OCI-M1 (cell line): Measurements from ENCODE around the gene SLC25A19.

Experiments used
- DNase-seq: peaks from one replicate; lab custom pipeline; 2025; lab: John Stamatoyannopoulos, UW

The SLC25A19 gene

GRCh38 chr17:75241502-75241901 is 47.7 kb downstream of the SLC25A19 start:
- DNase-seq = no peak

DNA sequence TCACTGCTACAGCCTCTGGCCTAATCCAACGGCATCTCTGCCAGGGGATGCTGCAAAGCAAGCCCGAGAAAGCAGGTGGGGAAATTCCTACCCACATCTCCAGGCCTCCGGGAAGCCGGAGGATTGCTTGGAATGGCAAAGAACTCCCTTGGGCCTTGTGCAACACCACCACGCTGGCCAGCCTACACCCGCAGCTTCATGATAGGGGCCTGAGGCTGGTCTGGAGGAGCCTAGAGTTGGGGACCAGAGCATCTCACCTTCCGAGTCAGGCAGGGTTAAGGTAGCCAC is 48.1 kb downstream of the SLC25A19 start:
- DNase-seq = no peak

- peak; percentile 36 for DNase-seq
These were observed 48.7 kb downstream of the SLC25A19 start for GRCh38 chr17:75240394-75241142.

GRCh38 chr17:75239778-75240393 is 49.3 kb downstream of the SLC25A19 start:
- no peak for DNase-seq

- DNase-seq = no peak
These were observed 50.0 kb downstream of the SLC25A19 start for GRCh38 chr17:75239214-75239613.

DNA sequence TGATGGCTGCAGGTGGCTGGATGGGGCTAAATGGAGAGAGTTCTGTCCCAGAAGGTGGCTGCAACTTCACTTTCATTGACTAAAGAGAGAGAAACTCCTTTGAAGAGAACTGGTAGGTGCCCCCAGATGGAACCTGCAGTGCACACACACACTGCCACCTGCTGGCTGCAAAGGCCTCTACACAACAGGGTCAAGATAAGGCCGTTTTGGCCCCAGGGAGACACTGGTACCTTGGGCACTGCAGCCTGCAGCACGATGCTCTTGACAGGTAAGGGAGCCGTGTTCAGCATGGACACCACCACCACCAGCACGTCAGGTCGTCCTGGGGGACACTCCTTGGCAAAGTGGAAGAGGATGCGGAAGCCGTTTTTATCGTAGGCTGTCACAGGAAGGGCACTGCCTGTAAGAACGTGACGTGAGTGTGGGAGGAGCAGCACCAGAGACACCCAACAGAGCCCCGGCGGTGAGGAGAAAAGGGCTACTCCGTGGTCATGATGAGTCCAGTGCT is 50.5 kb downstream of the SLC25A19 start:
- peak; percentile 68 for DNase-seq

DNA sequence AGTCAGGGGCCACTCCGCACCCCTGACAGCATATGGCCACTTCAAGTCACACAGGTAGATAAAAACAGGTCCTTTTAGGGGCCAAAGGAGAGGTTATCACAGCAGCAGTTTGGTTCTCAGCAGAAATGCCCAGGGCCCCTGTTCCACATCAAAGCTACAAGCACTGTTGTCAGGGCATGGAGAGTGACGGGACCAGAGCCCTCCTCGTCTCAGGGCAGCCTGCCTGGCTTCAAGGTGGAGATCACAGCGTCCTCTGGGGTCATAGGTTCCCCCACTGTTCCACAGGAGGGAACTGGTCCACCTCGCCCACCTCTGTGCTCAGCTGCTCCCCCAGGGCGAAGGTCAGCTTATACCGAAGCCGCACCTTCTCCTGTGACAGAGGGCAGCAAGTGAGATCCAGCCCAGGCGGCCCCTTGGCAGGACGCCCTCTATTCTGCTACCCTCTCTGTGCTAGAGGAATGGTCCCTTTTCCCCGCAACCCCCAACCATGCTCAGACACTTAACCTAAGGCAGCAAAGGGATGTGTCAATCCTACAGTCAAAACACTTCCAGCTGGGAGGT is 51.1 kb downstream of the SLC25A19 start:
- no peak for DNase-seq

DNA sequence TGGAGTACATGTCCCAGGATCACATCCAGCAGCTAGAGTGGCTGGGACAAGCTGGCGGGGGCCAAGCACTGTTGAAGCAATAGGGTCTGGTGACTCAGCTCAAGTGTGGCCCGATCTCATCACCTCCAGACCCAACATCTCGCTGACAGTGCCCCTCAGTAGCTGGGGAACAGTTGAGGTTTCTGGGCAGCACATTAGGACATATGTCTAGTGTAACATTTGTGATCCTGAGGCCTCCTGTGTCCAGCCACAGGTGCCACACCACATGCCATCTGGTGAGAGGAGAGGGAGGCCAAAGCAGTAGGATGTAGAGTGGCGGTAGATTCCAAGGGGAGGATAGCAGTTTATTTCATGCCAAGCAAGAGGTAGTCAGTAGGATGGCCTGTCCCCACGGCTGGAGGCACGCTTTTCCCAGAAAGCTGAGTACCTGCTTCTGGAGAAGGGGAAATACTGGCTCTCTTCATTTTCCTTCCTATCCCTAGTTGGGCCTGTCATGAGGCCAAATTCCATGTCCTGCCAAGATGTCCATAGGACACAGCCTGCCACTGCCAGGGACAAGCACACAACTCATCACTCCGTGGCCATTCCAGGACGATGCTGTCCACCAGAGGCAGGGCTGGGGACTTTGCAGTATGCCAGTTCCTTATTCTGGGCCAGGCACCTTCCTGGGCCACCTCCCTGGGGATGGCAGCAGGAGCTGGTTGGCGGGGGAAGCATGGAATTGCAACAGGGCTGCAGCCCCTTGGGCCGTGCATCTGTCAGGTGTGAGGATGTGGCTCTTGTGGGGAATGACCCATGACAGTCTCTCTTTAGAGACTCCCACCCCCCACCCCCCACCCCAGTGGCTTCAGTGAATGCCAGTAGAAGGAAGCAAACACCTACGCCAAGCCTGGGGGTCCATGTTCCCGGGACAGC is 51.9 kb downstream of the SLC25A19 start:
- no peak for DNase-seq

GRCh38 chr17:75232786-75233185 is 56.4 kb downstream of the SLC25A19 start:
- DNase-seq = no peak

GRCh38 chr17:75231741-75232464 is 57.3 kb downstream of the SLC25A19 start:
- DNase-seq = no peak

DNA sequence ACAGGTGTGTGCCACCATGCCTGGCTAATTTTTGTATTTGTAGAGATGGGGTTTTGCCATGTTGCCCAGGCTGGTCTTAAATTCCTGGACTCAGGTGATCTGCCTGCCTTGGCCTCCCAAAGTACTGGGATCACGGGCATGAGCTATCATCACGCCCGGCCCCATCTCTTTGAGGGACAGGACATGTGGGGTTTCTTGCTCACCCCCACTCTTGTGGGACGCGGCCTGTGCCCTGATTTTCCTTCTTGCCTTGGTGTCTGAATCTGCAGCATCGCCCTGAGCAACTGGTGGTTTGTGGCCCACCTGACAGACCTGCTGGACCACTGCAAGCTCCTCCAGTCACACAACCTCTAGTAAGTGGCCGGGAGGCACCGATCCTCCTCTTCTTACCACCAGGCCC is 58.2 kb downstream of the SLC25A19 start:
- DNase-seq = no peak

DNA sequence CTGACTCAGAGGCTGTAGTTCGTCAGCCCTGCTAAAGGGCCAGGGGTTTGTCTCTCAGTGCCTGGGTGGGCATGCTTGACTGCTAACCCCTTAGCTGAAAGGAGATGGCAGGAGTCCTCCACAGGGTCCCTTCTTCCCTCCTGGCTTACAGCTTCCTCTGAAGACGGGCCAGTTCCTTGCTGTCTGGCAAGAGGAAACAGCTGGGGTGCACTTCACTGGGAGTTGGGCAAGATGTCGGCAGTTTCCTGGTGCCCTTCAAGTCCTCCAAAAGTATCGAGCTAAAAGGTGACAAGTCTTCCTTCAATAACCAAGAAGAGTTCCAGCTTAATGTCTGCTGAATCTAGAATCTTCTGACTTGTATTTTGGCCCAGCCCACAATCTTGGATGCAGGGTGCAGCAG is 60.4 kb downstream of the SLC25A19 start:
- DNase-seq = no peak

DNA sequence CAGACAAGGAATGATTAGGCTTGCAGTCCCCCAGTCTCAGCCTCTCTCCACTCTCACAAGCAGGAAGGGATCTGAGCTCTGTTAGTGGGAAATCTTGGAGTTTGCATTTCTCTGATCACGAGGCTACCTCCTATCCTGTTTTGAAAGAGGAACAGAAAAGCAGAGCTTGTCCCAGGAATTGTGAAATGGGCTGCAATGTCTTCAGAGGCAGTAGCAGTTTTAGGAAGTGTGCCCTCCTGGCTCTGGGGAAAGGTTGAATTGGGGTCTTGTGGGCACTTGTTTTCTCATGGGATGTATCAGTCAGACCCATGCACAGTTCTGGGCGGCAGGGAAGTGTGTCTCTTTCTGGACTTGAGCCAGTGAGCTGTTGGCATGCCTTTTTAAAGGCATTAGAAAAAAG is 60.9 kb downstream of the SLC25A19 start:
- no peak for DNase-seq

GRCh38 chr17:75227729-75228128 is 61.5 kb downstream of the SLC25A19 start:
- DNase-seq = no peak

GRCh38 chr17:75225016-75225415 is 64.2 kb downstream of the SLC25A19 start:
- no peak for DNase-seq
